ENCODE measurements around the gene RNF145.

RNF145 gene

GRCh38 chr5:159195775-159196174 lies 13.6 kb downstream of the RNF145 start:
- TF ChIP-seq CTCF (conservative IDR thresholded peaks at IDR 0.05; ENCODE audit: low read depth, low read length): no peak
- H3K4me3 ChIP-seq (ENCODE audit: low read length): no peak overlapping the region
- no peak for DNase-seq (ENCODE audit: low read depth)

GRCh38 chr5:159190170-159190569 lies 19.2 kb downstream of the RNF145 start:
- TF ChIP-seq CTCF (conservative IDR thresholded peaks at IDR 0.05; ENCODE audit: low read depth, low read length): no peak
- no peak for DNase-seq (ENCODE audit: low read depth)

GRCh38 chr5:159189310-159189709 lies 20.0 kb downstream of the RNF145 start:
- no peak for TF ChIP-seq CTCF (conservative IDR thresholded peaks at IDR 0.05; ENCODE audit: low read depth, low read length)
- DNase-seq (ENCODE audit: low read depth): no peak
- no peak overlapping the region for H3K4me3 ChIP-seq (ENCODE audit: low read length)

More at GRCh38 chr5:159190170-159190569, 19.2 kb downstream of the RNF145 start:
- H3K4me3 ChIP-seq (ENCODE audit: low read length): no peak overlapping the region

- no peak for DNase-seq (ENCODE audit: low read depth)
- no peak overlapping the region for H3K4me3 ChIP-seq (ENCODE audit: low read length)
- TF ChIP-seq CTCF (conservative IDR thresholded peaks at IDR 0.05; ENCODE audit: low read depth, low read length): no peak
Measured at GRCh38 chr5:159187719-159188118, 21.6 kb downstream of the RNF145 start.

GRCh38 chr5:159186319-159186718 lies 23.0 kb downstream of the RNF145 start:
- no peak for TF ChIP-seq CTCF (conservative IDR thresholded peaks at IDR 0.05; ENCODE audit: low read depth, low read length)
- no peak overlapping the region for H3K4me3 ChIP-seq (ENCODE audit: low read length)
- no peak for DNase-seq (ENCODE audit: low read depth)

- H3K4me3 ChIP-seq (ENCODE audit: low read length): no peak overlapping the region
- no peak for TF ChIP-seq CTCF (conservative IDR thresholded peaks at IDR 0.05; ENCODE audit: low read depth, low read length)
- no peak for DNase-seq (ENCODE audit: low read depth)
Measured at GRCh38 chr5:159185773-159186172, 23.6 kb downstream of the RNF145 start.

GRCh38 chr5:159184858-159185381 lies 24.4 kb downstream of the RNF145 start:
- TF ChIP-seq CTCF (conservative IDR thresholded peaks at IDR 0.05; ENCODE audit: low read depth, low read length): no peak
- H3K4me3 ChIP-seq (ENCODE audit: low read length): no peak overlapping the region
- DNase-seq (ENCODE audit: low read depth): no peak
